ENCODE data around the gene CCDC6.
"Not testable (repeated sequence)": the region's sequence is repeated elsewhere in the genome, so short reads cannot be mapped to it uniquely, and the experiment has no call there.

The CCDC6 gene

GRCh38 chr10:59880971-59881510 is 25.3 kb downstream of the CCDC6 start:
- no peak for DNase-seq (ENCODE audit: low read depth)

- no peak for DNase-seq (ENCODE audit: low read depth)
Observed at GRCh38 chr10:59880019-59880717, 26.2 kb downstream of the CCDC6 start.

GRCh38 chr10:59879363-59879913 is 26.9 kb downstream of the CCDC6 start:
- no peak for DNase-seq (ENCODE audit: low read depth)

GRCh38 chr10:59878915-59879314 is 27.4 kb downstream of the CCDC6 start:
- DNase-seq (ENCODE audit: low read depth), result no peak

- DNase-seq (ENCODE audit: low read depth), result no peak
Observed at GRCh38 chr10:59878289-59878688, 28.1 kb downstream of the CCDC6 start.

GRCh38 chr10:59877191-59877671 is 29.1 kb downstream of the CCDC6 start:
- DNase-seq (ENCODE audit: low read depth), result no peak

- DNase-seq (ENCODE audit: low read depth), result no peak
Observed at GRCh38 chr10:59876695-59877094, 29.7 kb downstream of the CCDC6 start.

- DNase-seq (ENCODE audit: low read depth), result not testable (repeated sequence)
Observed at GRCh38 chr10:59876208-59876607, 30.1 kb downstream of the CCDC6 start.

GRCh38 chr10:59873896-59874295 is 32.5 kb downstream of the CCDC6 start:
- no peak for DNase-seq (ENCODE audit: low read depth)

GRCh38 chr10:59872892-59873463 is 33.4 kb downstream of the CCDC6 start:
- no peak for DNase-seq (ENCODE audit: low read depth)

- no peak for DNase-seq (ENCODE audit: low read depth)
Observed at GRCh38 chr10:59870152-59870551, 36.2 kb downstream of the CCDC6 start.

- DNase-seq (ENCODE audit: low read depth), result no peak
Observed at GRCh38 chr10:59869594-59869940, 36.8 kb downstream of the CCDC6 start.

GRCh38 chr10:59868696-59869593 is 37.4 kb downstream of the CCDC6 start:
- DNase-seq (ENCODE audit: low read depth), result no peak

GRCh38 chr10:59867590-59867989 is 38.8 kb downstream of the CCDC6 start:
- no peak for DNase-seq (ENCODE audit: low read depth)

GRCh38 chr10:59865101-59865500 is 41.3 kb downstream of the CCDC6 start:
- DNase-seq (ENCODE audit: low read depth), result no peak

GRCh38 chr10:59864141-59864962 is 42.0 kb downstream of the CCDC6 start:
- DNase-seq (ENCODE audit: low read depth), result no peak

GRCh38 chr10:59859570-59859969 is 46.8 kb downstream of the CCDC6 start:
- DNase-seq (ENCODE audit: low read depth), result no peak

GRCh38 chr10:59857921-59858320 is 48.4 kb downstream of the CCDC6 start:
- no peak for DNase-seq (ENCODE audit: low read depth)

GRCh38 chr10:59857049-59857448 is 49.3 kb downstream of the CCDC6 start:
- no peak for DNase-seq (ENCODE audit: low read depth)

GRCh38 chr10:59856104-59856503 is 50.3 kb downstream of the CCDC6 start:
- no peak for DNase-seq (ENCODE audit: low read depth)

GRCh38 chr10:59854571-59854970 is 51.8 kb downstream of the CCDC6 start:
- DNase-seq (ENCODE audit: low read depth), result no peak
